ENCODE results near the gene SLC13A4. TPM values are rescaled to one million over a fixed set of nuclear protein-coding genes. Genes with fewer than 3 reads are reported as not detected.

Gene SLC13A4
- total RNA-seq, result 0.18 TPM in 1 of 2 replicates, not detected in the other

GRCh38 chr7:135728136-135728669, at the start of gene SLC13A4:
Gene SLC13A4, minus strand, starts transcription at chr7:135728186. Its CDS starts 690 bp downstream, at chr7:135727496.

GRCh38 chr7:135748770-135749169, 20.8 kb upstream of the SLC13A4 start, which contains the start of gene FAM180A:
Gene FAM180A, minus strand, starts transcription at chr7:135748813. Its CDS starts 233 bp downstream, at chr7:135748580.

GRCh38 chr7:135662373-135663114, 65.4 kb downstream of the SLC13A4 start, which contains the start of gene STMP1:
Gene STMP1, plus strand, starts transcription at chr7:135662514.

Other genes with a start within 250 kb of the SLC13A4 start
- 8.4 and 9.4 TPM in 2 replicates for gene CNOT4, start 218.1 kb downstream of the SLC13A4 start, total RNA-seq
- gene NUP205, start 170.3 kb downstream of the SLC13A4 start, total RNA-seq, result 23.0 and 26.2 TPM in 2 replicates
- 13.1 and 14.3 TPM in 2 replicates for gene STMP1, start 65.7 kb downstream of the SLC13A4 start, total RNA-seq
- gene FAM180A, start 20.6 kb upstream of the SLC13A4 start, total RNA-seq, result 2.3 and 5.5 TPM in 2 replicates
- 88.3 and 115 TPM in 2 replicates for gene MTPN, start 249.2 kb upstream of the SLC13A4 start, total RNA-seq